GM12878 (cell line): ENCODE data around the gene LTBP2.

ENCODE experiments used
- CBFB ChIP-seq: IDR thresholded peaks from 2 replicates; pipeline ENCODE4 v1.6.1; 2016; ENCODE audit warnings: antibody characterized with exemption, low read depth
- CEBPB ChIP-seq, 2 experiments: fragments of 150-350 bp in 1 of 2; IDR thresholded peaks; 2 replicates each; pipeline ENCODE4 v1.6.1; 2012 to 2014; ENCODE audit warnings: low read depth in 2 of 2, low read length in 2 of 2, borderline replicate concordance in 1 of 2, inconsistent platforms in 1 of 2
- GABPA ChIP-seq: IDR thresholded peaks from 2 replicates; pipeline ENCODE4 v1.6.1; 2014; ENCODE audit warnings: antibody characterized with exemption, low read depth, mild to moderate bottlenecking, inconsistent platforms
- MYC ChIP-seq: IDR thresholded peaks from 2 replicates; pipeline ENCODE4 v1.6.1; 2011; ENCODE audit warnings: mild to moderate bottlenecking, low read length, moderate library complexity, inconsistent platforms; ENCODE audit not compliant: insufficient read depth, insufficient replicate concordance, insufficient read length, severe bottlenecking
- NFIC ChIP-seq: IDR thresholded peaks from 2 replicates; pipeline ENCODE4 v1.6.1; 2012; ENCODE audit warnings: low read depth, mild to moderate bottlenecking, inconsistent platforms, low read length, moderate library complexity
- POLR2A ChIP-seq: IDR thresholded peaks from 2 replicates; pipeline ENCODE4 v1.6.1; 2011; ENCODE audit warnings: low read depth, mild to moderate bottlenecking, low read length
- RCOR1 ChIP-seq: conservative IDR thresholded peaks from 2 replicates; pipeline ENCODE4 v1.6.1; 2012; ENCODE audit warnings: low read depth, low read length, improper control_type of control experiment
- RFX5 ChIP-seq: IDR thresholded peaks from 2 replicates; pipeline ENCODE4 v1.6.1; 2011; ENCODE audit warnings: low read depth, low read length, improper control_type of control experiment
- TF ChIP-seq, protein P1 (sequence below): IDR thresholded peaks from 2 replicates; pipeline ENCODE4 v1.6.1; 2011; ENCODE audit warnings: low read depth, low read length, improper control_type of control experiment, borderline replicate concordance
- TF ChIP-seq, protein P2 (sequence below), 3 experiments: IDR thresholded peaks in 2 of 3; conservative IDR thresholded peaks in 1 of 3; 2 replicates each; pipeline ENCODE4 v1.5.1; 2011; ENCODE audit warnings: low read depth in 3 of 3, low read length in 3 of 3, mild to moderate bottlenecking in 3 of 3, control low read depth in 2 of 3, moderate library complexity in 2 of 3, inconsistent platforms in 1 of 3, mixed read lengths in 1 of 3; ENCODE audit not compliant: control insufficient read depth in 2 of 3, insufficient read depth in 1 of 3; ENCODE audit errors: extremely low read depth in 1 of 3

DNA sequence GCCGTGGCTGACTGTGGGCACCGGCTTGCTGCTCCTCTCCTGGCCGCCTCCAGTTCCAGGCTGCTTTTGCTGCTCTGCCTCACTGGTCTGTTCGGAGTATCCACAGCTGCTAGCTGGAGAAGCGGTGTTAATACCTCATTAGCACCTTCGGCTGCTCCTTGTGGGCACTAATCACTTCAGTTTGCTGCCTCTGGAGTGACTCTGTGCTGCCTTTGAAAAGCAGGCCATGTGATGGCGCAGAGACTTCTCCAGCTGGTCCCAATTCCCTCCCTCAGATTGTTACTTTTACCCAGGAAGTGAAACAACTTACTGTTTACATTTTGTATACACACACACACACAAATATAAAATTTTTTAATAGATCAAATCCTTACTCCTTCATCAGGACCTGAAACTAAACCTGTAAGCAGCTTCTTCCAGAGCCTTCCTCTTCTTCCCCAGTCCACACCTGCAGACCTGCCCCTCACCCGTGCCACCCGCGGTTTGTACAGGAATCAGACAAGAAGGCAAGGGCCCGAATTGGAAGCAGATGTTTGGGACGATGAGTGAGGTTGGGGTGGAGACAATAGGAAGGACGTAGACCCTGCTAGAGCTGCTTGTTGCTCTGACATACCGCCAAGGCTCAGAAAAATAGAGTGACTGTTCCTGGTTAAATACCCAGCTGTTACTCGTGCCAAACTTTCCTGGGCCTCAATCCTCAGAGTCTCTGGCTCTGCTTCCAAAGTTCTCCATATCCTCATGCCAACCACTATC, 41.5 kb upstream of the LTBP2 start:
- TF ChIP-seq CBFB: no peak
- TF ChIP-seq, protein P1, sequence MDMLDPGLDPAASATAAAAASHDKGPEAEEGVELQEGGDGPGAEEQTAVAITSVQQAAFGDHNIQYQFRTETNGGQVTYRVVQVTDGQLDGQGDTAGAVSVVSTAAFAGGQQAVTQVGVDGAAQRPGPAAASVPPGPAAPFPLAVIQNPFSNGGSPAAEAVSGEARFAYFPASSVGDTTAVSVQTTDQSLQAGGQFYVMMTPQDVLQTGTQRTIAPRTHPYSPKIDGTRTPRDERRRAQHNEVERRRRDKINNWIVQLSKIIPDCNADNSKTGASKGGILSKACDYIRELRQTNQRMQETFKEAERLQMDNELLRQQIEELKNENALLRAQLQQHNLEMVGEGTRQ: no peak
- TF ChIP-seq RCOR1: no peak
- TF ChIP-seq NFIC: no peak
- TF ChIP-seq, protein P2, sequence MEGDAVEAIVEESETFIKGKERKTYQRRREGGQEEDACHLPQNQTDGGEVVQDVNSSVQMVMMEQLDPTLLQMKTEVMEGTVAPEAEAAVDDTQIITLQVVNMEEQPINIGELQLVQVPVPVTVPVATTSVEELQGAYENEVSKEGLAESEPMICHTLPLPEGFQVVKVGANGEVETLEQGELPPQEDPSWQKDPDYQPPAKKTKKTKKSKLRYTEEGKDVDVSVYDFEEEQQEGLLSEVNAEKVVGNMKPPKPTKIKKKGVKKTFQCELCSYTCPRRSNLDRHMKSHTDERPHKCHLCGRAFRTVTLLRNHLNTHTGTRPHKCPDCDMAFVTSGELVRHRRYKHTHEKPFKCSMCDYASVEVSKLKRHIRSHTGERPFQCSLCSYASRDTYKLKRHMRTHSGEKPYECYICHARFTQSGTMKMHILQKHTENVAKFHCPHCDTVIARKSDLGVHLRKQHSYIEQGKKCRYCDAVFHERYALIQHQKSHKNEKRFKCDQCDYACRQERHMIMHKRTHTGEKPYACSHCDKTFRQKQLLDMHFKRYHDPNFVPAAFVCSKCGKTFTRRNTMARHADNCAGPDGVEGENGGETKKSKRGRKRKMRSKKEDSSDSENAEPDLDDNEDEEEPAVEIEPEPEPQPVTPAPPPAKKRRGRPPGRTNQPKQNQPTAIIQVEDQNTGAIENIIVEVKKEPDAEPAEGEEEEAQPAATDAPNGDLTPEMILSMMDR (IDR thresholded peaks at IDR 0.05 in 2 of 3, conservative IDR thresholded peaks at IDR 0.05 in 1 of 3; ENCODE audit: control insufficient read depth in 2 of 3, extremely low read depth in 1 of 3, insufficient read depth in 1 of 3, low read depth in 3 of 3, low read length in 3 of 3): no peak
- no peak for TF ChIP-seq GABPA
- TF ChIP-seq POLR2A: no peak
- TF ChIP-seq CEBPB (IDR thresholded peaks at IDR 0.05; ENCODE audit: borderline replicate concordance in 1 of 2, low read depth in 2 of 2, low read length in 2 of 2): no peak
- TF ChIP-seq RFX5: no peak
- TF ChIP-seq MYC: no peak
